ENCODE data around the gene MAPK1. TPM values are rescaled to one million over a fixed set of nuclear protein-coding genes. Genes with fewer than 3 reads are reported as not detected.

Gene MAPK1
- total RNA-seq, 1 experiment from 2014 or later = 90.3 TPM

DNA sequence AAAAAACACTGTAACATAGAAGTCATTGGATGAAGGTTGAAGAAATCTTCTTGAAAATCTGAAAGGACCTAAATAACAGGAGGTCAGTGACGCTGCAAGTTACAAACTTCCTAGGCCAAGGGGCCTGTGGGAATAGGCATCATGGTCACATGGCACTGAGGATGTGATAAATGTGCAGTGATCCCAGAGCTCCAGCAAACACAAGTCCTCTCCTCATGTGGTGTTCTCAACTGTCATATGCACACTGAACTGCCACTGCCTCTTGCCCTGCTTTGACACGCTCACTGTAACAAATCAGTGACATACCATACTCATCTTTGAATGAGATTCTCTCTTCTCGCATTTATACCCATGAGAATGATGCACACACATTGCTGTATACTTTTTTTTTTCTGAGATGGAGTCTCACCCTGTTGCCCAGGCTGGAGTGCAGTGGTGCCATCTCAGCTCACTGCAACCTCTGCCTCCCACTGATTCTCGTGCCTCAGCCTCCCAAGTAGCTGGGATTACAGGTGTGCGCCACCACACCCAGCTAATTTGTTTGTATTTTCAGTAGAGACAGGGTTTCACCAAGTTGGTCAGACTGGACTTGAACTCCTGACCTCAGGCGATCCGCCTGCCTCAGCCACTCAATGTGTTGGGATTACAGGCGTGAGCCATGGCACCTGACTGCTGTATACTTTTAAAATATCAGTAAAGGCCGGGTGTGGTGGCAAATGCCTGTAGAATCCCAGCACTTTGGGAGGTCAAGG is 66.7 kb downstream of the MAPK1 start:
- no peak overlapping the region for H3K23ac ChIP-seq (ENCODE audit: insufficient read length, low read depth, low read length)
- no peak overlapping the region for H3K4ac ChIP-seq (ENCODE audit: low read depth, low read length)
- Mint-ChIP-seq H3K27ac (no peak overlapping the region; a peak in 1 of 7 replicates), H3K4me1 (no peaks in the 10 kb centered on the region), H3K4me3 (no peak overlapping the region), H3K36me3 (ENCODE audit: insufficient read depth in 1 of 3, low read depth in 3 of 3) (peaks cover 46 to 85% (median 84%) of the 10 kb centered on the region in 3 experiments), H3K27me3 (ENCODE audit: low read depth) (no peaks in the 10 kb centered on the region), H3K9me3 (no peaks in the 10 kb centered on the region)
- no peak overlapping the region for H3K56ac ChIP-seq (ENCODE audit: insufficient read length, low read depth, low read length)
- H4K5ac ChIP-seq (ENCODE audit: insufficient read length, low read depth, low read length) = no peak overlapping the region
- H3K14ac ChIP-seq (ENCODE audit: insufficient read depth, low read length) = no peak overlapping the region
- no peaks in the 10 kb centered on the region for H3K27me3 ChIP-seq (ENCODE audit: insufficient read depth, low read length)
- TF ChIP-seq, protein P1, sequence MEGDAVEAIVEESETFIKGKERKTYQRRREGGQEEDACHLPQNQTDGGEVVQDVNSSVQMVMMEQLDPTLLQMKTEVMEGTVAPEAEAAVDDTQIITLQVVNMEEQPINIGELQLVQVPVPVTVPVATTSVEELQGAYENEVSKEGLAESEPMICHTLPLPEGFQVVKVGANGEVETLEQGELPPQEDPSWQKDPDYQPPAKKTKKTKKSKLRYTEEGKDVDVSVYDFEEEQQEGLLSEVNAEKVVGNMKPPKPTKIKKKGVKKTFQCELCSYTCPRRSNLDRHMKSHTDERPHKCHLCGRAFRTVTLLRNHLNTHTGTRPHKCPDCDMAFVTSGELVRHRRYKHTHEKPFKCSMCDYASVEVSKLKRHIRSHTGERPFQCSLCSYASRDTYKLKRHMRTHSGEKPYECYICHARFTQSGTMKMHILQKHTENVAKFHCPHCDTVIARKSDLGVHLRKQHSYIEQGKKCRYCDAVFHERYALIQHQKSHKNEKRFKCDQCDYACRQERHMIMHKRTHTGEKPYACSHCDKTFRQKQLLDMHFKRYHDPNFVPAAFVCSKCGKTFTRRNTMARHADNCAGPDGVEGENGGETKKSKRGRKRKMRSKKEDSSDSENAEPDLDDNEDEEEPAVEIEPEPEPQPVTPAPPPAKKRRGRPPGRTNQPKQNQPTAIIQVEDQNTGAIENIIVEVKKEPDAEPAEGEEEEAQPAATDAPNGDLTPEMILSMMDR (conservative IDR thresholded peaks at IDR 0.05) = no peak
- H3K9ac ChIP-seq (ENCODE audit: extremely low read depth, insufficient read length, low read length) = no peak overlapping the region
- no peak overlapping the region for H3K4me2 ChIP-seq (ENCODE audit: insufficient read depth, insufficient read length, low read length)
- H3K4me1 ChIP-seq (ENCODE audit: insufficient read depth, low read length) = no peaks in the 10 kb centered on the region
- H4K8ac ChIP-seq (replicated peaks; ENCODE audit: insufficient read length, low read depth, low read length) = no peak overlapping the region
- H2BK15ac ChIP-seq (ENCODE audit: low read depth, low read length) = no peak overlapping the region
- no peak overlapping the region for H3T11ph ChIP-seq (ENCODE audit: low read length)
- no peaks in the 10 kb centered on the region for H4K20me1 ChIP-seq (ENCODE audit: control insufficient read depth, insufficient read depth, insufficient read length)
- H3K9me3 ChIP-seq (ENCODE audit: control insufficient read depth, low read depth, low read length) = no peaks in the 10 kb centered on the region
- WGBS (ENCODE audit: extremely low coverage, insufficient read length, low lambda C conversion rate) = no CpG with 5 or more reads among the region's 9 CpGs
- H3K27ac ChIP-seq (ENCODE audit: insufficient read length, low read depth, low read length) = no peak overlapping the region
- H4K91ac ChIP-seq (ENCODE audit: insufficient read length, low read depth, low read length) = no peak overlapping the region
- H2BK20ac ChIP-seq (ENCODE audit: low read depth, low read length, poor library complexity, severe bottlenecking) = no peak overlapping the region
- H2BK120ac ChIP-seq (ENCODE audit: low read depth, low read length, poor library complexity, severe bottlenecking) = no peak overlapping the region
- H2AFZ ChIP-seq (ENCODE audit: low read length) = no peak overlapping the region
- no peak overlapping the region for H2BK5ac ChIP-seq (ENCODE audit: insufficient read length, low read length)
- no peaks in the 10 kb centered on the region for H3K79me1 ChIP-seq (ENCODE audit: insufficient read depth, low read depth, low read length, poor library complexity, severe bottlenecking)
- no peaks in the 10 kb centered on the region for H3K79me2 ChIP-seq (ENCODE audit: insufficient read depth, low read length)
- DNase-seq = no peak
- no peak overlapping the region for H2AK5ac ChIP-seq (ENCODE audit: insufficient read length, low read length)
- H3K18ac ChIP-seq (ENCODE audit: insufficient read length, low read depth, low read length) = no peak overlapping the region
- no peaks in the 10 kb centered on the region for H3K23me2 ChIP-seq (ENCODE audit: insufficient read length, low read depth, low read length, poor library complexity, severe bottlenecking)
- H2BK12ac ChIP-seq (ENCODE audit: insufficient read length, low read depth, low read length) = no peak overlapping the region

Data from H9 (cell line).